ENCODE data around the gene QRICH1.
A peak's percentile ranks its signal among the peaks of the same experiment; 100 is the strongest.

Gene QRICH1, protein sequence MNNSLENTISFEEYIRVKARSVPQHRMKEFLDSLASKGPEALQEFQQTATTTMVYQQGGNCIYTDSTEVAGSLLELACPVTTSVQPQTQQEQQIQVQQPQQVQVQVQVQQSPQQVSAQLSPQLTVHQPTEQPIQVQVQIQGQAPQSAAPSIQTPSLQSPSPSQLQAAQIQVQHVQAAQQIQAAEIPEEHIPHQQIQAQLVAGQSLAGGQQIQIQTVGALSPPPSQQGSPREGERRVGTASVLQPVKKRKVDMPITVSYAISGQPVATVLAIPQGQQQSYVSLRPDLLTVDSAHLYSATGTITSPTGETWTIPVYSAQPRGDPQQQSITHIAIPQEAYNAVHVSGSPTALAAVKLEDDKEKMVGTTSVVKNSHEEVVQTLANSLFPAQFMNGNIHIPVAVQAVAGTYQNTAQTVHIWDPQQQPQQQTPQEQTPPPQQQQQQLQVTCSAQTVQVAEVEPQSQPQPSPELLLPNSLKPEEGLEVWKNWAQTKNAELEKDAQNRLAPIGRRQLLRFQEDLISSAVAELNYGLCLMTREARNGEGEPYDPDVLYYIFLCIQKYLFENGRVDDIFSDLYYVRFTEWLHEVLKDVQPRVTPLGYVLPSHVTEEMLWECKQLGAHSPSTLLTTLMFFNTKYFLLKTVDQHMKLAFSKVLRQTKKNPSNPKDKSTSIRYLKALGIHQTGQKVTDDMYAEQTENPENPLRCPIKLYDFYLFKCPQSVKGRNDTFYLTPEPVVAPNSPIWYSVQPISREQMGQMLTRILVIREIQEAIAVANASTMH

DNA sequence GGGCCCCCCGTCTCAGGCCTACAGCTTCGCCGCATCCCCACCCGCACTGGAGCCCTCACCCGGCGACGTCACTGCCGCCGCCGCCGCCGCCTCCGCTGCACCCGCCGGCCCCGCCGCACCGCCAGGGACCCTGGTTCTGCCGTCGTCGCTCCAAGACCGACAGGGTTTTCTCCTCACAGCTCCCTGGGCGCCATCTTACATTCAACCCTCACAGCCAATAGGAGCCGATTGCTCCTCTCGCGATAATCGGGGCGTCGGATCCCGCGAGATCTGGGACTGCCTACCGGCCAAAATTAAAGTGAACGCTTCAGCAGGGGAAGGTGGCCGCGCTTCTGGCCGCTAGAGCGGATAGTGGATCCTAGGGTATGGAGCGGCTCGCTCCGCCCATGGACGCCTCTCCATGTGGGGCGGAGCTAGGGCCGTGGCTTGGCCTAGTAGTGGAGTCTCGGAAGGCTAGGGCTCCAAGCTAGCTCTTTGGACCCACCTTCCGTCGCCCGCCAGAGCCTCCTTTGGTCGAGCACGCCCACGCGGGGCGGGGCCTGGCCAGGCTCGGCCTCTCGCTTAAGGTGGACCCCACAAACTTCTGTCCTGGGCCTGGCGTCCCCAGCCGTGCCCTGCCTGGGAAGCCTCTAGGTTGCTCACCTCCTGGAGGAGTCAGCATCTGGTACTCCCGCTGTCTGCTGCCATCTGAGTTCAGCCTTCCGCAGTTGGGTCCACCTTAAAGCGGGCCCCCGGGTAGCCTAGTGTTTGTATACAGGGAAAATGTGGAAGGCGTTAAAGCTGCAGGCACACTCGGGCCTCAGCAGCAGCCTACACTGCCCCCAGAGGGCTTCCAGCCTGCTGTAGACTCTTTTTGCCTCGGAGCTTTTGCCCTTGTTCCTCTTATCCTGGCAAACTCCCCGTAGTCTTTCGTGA lies at the start of gene QRICH1:
TSS of gene QRICH1 (minus strand) at position 219 of the 915 bp plus-strand sequence. CDS start 17,054 bp downstream, outside the sequence.
- TF ChIP-seq POLR2AphosphoS5 (IDR thresholded peaks at IDR 0.05; ENCODE audit: borderline replicate concordance, low read depth, low read length), result peak; percentile 81
- TF ChIP-seq EZH2 (IDR thresholded peaks at IDR 0.05), result no peak
- TF ChIP-seq FOXP2 (optimal IDR thresholded peaks at IDR 0.05; ENCODE audit: control extremely low read depth, extremely low read length, insufficient read depth), result no peak
- DNase-seq (ENCODE audit: low read depth, low spot score), result peak; percentile 86
- Histone ChIP-seq H3K9ac (ENCODE audit: insufficient read length) (peak within 1 kb of the TSS; percentile 90), H3K4me3 (peak within 1 kb of the TSS; percentile 87), H3K36me3 (ENCODE audit: insufficient read depth, low read length) (peaks cover 10% of the 10 kb centered on the region; the same call in 1 of the 2 replicates), H3K27ac (peak within 1 kb of the TSS; percentile 95), H3K9me3 (ENCODE audit: low read depth, low read length) (no peaks in the 10 kb centered on the region)

DNA sequence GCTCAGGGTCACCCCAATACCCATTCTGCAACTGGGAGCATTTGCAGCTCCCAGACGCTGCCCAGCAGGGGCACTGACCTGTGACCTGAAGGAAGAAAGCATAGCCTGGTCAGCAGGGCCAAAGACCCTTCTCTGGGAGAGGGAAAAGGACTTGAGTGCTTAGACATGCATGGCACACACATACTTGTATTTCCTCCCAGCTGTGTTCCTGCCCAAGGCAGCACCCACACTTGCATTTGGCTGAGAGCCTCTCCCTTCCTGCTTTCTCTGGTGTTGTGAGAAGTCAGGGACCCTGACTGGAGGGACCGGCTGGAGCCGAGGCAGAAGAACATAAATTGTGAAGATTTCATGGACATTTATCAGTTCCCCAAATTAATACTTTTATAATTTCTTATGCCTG lies 46.2 kb upstream of the QRICH1 start:
- TF ChIP-seq POLR2AphosphoS5 (IDR thresholded peaks at IDR 0.05; ENCODE audit: borderline replicate concordance, low read depth, low read length), result no peak
- no peak for TF ChIP-seq FOXP2 (optimal IDR thresholded peaks at IDR 0.05; ENCODE audit: control extremely low read depth, extremely low read length, insufficient read depth)
- TF ChIP-seq EZH2 (IDR thresholded peaks at IDR 0.05), result no peak

DNA sequence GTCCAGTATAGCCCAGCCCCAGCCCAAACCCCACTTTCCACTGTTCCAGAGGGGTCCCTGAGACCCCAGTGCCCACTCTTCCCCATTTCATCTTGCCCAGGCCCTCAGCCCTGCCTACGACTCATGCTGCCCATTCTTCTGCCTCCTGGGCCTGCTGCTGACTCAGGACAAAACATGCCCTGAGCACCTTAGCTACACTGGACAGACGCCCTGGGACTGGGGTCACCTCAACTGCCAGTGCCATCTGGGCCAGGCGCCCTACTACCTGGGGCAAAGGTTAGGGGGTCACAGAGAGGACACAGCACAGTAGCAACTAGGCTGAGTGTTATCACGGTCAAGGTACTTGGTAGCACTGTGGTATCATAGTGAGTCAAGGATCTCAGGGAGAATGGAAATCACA lies 41.6 kb upstream of the QRICH1 start:
- Histone ChIP-seq H3K27ac (no peak overlapping the region), H3K9ac (ENCODE audit: insufficient read length) (no peak overlapping the region), H3K9me3 (ENCODE audit: low read depth, low read length) (no peaks in the 10 kb centered on the region), H3K36me3 (ENCODE audit: insufficient read depth, low read length) (no peaks in the 10 kb centered on the region), H3K4me3 (no peak overlapping the region)
- no peak for TF ChIP-seq FOXP2 (optimal IDR thresholded peaks at IDR 0.05; ENCODE audit: control extremely low read depth, extremely low read length, insufficient read depth)
- no peak for TF ChIP-seq EZH2 (IDR thresholded peaks at IDR 0.05)
- no peak for TF ChIP-seq POLR2AphosphoS5 (IDR thresholded peaks at IDR 0.05; ENCODE audit: borderline replicate concordance, low read depth, low read length)
- DNase-seq (ENCODE audit: low read depth, low spot score), result no peak

More for the DNA sequence above, 46.2 kb upstream of the QRICH1 start:
- no peak overlapping the region for H3K4me3 ChIP-seq
- no peak overlapping the region for H3K27ac ChIP-seq
- H3K9ac ChIP-seq (ENCODE audit: insufficient read length), result no peak overlapping the region
- H3K36me3 ChIP-seq (ENCODE audit: insufficient read depth, low read length), result no peaks in the 10 kb centered on the region
- no peak for DNase-seq (ENCODE audit: low read depth, low spot score)
- H3K9me3 ChIP-seq (ENCODE audit: low read depth, low read length), result no peaks in the 10 kb centered on the region

DNA sequence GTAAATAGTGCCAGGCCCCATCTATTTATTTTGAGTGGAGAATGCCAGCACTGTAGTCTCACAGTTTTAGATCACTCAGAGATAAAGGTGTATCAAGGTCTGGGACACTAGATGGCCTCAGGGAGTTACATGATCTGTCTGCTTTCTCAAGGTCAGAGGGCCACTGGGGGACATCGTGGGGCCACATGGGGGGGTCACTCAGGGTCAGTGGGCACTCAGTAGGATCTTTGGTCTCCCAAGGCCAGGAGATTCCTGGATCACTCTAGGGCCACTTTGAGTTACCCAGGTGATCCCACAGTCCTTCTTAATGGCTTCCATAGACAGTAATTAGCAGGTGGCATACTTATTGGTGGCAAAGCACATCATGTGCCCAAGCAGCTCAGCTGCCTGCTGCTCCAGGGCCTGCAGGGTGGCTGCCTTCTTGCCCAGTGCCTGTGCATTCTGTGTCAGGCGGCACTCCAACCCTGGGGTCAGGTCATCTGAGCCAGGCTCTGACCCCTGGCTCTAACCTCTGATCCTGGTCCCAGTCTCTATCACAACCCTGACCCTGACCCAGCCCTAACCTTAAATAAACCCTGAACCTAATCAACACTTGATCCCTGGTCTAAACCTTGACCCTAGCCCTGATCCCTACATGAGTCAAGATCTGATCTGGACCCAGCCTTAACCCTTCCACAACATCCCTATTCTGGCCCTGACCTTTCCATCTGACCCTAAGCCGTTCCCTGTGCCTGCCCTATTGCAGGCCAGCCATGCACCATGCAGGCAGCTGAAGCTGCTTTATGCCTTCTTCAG lies 40.8 kb upstream of the QRICH1 start:
- Histone ChIP-seq H3K27ac (no peak overlapping the region), H3K4me3 (no peak overlapping the region), H3K9me3 (ENCODE audit: low read depth, low read length) (no peaks in the 10 kb centered on the region), H3K9ac (ENCODE audit: insufficient read length) (no peak overlapping the region), H3K36me3 (ENCODE audit: insufficient read depth, low read length) (no peaks in the 10 kb centered on the region)
- TF ChIP-seq EZH2 (IDR thresholded peaks at IDR 0.05), result no peak
- no peak for TF ChIP-seq FOXP2 (optimal IDR thresholded peaks at IDR 0.05; ENCODE audit: control extremely low read depth, extremely low read length, insufficient read depth)
- no peak for TF ChIP-seq POLR2AphosphoS5 (IDR thresholded peaks at IDR 0.05; ENCODE audit: borderline replicate concordance, low read depth, low read length)
- no peak for DNase-seq (ENCODE audit: low read depth, low spot score)

DNA sequence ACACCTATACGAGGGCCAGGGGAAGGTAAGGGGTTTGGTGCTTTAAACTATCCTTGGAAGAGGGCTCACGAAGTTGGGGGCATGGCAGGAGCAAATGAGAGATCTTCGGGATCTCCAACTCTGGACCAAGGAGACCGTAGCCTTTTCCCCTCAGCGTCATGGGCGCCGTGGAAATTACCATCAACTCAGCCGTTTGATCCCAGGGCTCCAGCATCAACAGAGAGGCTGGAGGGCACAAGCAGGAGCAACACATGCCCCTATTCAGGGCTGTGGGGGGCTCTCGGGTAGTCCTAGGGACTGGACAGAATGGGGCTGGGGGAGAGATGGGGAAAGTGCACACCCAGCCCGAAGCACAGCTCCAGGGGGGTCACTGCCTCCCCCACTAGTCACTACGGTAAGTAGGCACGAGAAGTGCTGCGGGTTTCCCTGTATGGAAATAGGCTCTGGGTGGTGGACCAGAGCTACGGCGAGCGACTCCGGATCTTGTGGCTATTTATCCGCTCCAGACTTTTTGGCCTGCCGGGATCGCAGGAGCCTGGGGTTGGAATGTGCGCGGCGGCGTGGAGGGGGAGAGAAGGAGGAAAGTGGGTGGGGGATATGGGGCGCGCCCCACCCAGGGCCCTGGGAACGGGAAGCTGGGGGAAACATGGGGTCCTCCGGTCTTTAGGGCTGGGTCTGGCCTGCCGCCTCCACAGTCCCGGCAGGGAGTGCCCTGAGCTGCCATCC lies 39.5 kb upstream of the QRICH1 start:
- peak; percentile 28 for DNase-seq (ENCODE audit: low read depth, low spot score)
- H3K27ac ChIP-seq, result peak overlapping the region; percentile 54; the same call in 1 of the 2 replicates
- peak overlapping the region; percentile 89 for H3K4me3 ChIP-seq
- no peaks in the 10 kb centered on the region for H3K9me3 ChIP-seq (ENCODE audit: low read depth, low read length)
- no peaks in the 10 kb centered on the region for H3K36me3 ChIP-seq (ENCODE audit: insufficient read depth, low read length)
- H3K9ac ChIP-seq (ENCODE audit: insufficient read length), result peak overlapping the region; percentile 70
- TF ChIP-seq EZH2 (IDR thresholded peaks at IDR 0.05), result no peak
- peak; percentile 60; the same call in 1 of the 2 replicates for TF ChIP-seq POLR2AphosphoS5 (IDR thresholded peaks at IDR 0.05; ENCODE audit: borderline replicate concordance, low read depth, low read length)
- TF ChIP-seq FOXP2 (optimal IDR thresholded peaks at IDR 0.05; ENCODE audit: control extremely low read depth, extremely low read length, insufficient read depth), result no peak

DNA sequence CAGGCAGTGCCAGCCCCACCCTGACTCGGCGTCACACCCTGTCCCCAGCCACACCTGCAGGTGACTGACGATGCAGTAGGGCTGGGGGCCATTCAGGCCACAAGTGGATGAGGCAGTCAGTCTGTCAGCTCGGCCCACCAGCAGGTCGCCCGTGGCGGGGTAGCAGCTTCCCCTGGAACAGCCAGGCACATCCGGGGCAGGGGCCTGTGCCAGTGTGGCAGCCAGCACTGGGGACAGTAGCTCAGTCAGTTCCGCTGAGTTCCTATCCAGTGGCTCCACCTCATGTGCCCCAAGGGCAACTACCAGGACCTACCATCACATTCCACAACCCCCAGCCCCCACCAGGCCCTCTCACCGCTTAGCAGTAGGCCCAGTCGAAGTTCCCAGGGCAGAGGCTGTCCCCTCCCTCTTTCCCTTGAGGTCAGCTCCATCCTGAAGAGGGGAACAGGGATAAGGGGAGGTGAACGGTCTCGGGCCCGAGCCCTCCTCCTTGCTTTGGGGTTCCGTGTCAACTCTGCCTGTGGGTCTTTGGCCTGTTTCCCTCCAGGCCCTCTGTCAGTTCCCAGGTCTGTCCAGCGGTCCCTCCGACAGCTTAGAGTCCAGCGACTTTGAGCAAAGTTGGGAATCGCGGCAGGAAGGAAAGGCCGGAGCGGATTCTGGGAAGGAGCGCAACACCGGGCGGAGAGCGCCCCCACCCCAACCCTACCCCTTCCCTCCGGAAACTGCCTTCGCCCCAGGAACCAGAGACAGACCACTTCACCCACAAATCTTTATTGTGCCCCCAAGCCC lies 38.8 kb upstream of the QRICH1 start, which contains the start of gene LAMB2:
TSS of gene LAMB2 (minus strand) at position 614 of the 789 bp plus-strand sequence. CDS start at position 431, 183 bp downstream.
- DNase-seq (ENCODE audit: low read depth, low spot score), result no peak
- peak within 1 kb of the TSS; percentile 89 for H3K4me3 ChIP-seq
- H3K27ac ChIP-seq, result peak within 1 kb of the TSS; percentile 54; the same call in 1 of the 2 replicates
- peak within 1 kb of the TSS; percentile 70 for H3K9ac ChIP-seq (ENCODE audit: insufficient read length)
- TF ChIP-seq POLR2AphosphoS5 (IDR thresholded peaks at IDR 0.05; ENCODE audit: borderline replicate concordance, low read depth, low read length) (peak; percentile 62; the same call in 1 of the 2 replicates), EZH2 (IDR thresholded peaks at IDR 0.05) (no peak), FOXP2 (optimal IDR thresholded peaks at IDR 0.05; ENCODE audit: control extremely low read depth, extremely low read length, insufficient read depth) (no peak)
- H3K36me3 ChIP-seq (ENCODE audit: insufficient read depth, low read length), result no peaks in the 10 kb centered on the region
- no peaks in the 10 kb centered on the region for H3K9me3 ChIP-seq (ENCODE audit: low read depth, low read length)

Measured in SK-N-MC (cell line).